Measurements from ENCODE around the gene CHCT1.

Gene CHCT1

DNA sequence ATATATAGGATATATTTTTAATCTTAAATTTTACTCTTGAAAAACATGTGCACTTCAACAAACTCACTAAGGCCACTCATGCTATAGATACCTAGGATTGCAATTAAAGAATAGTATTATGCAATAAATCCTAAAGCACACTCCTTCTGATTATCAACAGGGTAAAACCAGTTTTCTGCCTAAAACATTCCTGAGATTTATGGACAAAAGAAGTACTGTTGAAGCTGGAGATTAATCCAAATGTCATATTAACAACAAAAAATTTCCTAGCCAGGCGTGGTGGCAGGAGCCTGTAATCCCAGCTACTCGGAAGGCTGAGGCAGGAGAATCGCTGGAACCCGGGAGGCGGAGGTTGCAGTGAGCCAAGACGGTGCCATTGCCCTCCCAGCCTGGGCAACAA lies 21.4 kb downstream of the CHCT1 start:
- DNase-seq, result no peak

DNA sequence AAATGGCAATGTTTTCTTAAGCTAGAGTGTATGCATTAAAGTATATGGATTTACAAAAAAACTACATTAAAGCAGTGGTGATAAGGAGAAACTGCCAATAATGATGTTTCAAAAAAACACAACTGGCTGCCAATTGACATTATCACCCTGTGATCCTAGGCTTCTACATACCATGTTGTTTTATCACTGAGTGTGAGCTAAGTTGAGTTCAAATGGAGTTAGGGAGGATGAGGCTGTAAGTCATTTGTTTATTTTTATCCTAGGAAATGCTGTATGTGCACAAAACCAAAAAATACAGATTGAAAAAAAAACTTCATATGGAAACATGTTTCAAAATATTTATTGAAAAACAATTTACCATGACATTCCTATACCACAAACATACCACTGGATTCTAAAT lies 22.9 kb downstream of the CHCT1 start:
- no peak for DNase-seq

DNA sequence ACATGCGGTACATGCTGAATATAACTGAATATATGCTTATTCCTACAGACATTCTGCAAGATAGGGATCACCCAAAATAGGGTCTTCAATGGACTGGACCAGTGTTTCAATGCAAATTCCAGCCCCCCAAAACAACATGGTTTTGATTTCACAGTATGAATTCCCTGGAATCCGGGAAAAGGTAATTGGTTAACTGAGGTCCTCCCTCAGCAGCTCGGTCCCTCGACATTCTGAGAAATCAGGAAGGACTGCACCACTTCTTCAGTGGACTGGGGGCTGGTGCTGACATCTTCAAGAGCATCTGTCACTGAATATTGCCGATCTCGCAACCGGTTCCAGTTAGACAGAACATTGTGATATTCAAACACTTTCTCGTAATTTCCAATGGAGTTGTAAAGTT lies 25.1 kb downstream of the CHCT1 start:
- DNase-seq, result no peak

DNA sequence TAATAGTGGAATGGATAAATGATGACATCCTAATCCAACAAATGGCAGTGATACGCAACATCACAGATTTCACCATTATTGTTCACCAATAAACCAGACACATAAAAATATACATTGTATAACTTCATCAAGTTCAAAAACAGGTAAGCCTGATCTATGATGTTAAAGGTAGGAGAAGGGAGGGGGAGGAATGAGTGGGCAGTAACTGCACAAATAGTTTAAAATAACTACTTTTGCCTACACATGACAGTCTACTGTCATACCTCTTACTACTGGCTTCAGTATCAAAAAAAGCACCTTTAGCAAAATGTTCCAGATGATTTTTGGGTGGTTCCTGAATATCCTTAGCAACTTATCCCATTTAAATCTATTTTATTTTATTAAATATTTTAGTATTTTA lies 28.8 kb downstream of the CHCT1 start:
- no peak for DNase-seq

DNA sequence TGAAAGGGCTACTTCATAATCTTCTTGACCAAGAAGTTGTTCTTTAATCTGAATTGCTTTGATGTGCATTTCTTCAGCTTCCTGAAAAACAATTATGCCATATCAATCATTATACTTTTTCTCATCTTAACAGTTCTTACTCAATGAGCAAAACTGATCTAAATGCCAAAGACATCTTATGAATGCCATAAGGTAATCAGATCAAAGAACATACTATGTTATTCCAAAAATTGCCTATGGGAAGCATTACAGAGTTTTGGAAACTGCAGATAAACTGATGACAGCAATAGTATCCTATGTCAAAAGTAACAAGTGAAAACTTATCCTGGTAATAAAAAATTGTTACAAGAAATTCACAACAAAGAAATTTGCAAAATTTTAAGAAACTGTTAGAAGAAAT lies 29.7 kb downstream of the CHCT1 start:
- DNase-seq, result no peak

DNA sequence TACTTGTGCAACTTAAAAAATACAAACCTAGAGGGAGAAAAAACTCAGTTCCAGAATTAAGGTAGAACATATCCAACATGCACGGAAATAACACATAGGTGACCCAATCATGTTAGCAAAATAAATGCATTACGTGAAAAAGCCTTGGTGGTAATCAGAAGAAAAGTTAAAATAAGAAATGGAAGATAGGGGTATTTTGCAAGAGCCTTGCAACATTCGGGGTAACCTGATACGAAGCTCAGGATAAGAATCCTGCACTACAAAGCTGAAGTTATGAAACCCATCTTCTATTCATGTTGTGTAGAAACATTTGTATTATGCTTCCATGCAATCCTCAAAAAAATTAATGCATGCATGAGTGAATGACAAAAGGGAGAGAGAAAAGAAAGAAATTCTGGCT lies 33.1 kb downstream of the CHCT1 start:
- no peak for DNase-seq

DNA sequence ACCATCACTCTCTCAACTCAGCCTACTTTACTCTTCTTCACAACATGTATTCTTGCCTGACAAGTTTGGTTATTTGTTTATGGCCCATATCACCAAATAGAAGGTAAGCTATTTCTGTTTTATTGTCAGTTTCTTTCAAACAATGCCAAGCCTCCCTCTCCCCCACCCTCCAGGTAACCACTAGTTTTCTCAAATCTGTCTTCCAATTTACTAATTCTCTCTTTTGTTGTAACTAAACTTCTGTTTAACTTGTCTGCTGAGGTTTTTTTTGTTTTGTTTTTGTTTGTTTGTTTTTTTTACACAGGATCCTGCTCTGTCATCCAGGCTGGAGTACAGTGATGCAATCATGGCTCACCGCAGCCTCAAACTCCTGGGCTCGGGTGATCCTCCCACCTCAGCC lies 34.9 kb downstream of the CHCT1 start:
- no peak for DNase-seq

DNA sequence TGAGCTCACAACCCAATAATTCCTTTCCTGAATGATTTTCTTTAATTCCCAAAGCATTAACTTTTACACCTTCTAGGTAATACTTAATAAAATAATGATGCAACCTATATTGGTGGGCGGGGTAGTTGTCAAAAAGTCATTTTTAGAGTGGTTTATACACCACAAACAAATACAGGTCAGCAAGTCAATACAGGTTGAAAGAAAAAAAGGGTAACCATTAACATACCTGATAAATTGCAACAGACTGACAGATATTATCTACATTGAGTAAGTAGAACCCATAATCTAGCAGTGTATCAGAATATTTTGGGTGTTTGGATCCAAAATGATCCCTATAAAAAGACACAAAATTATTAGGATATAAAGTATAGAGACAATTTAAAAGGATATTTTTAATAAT lies 39.3 kb downstream of the CHCT1 start:
- DNase-seq, result no peak

DNA sequence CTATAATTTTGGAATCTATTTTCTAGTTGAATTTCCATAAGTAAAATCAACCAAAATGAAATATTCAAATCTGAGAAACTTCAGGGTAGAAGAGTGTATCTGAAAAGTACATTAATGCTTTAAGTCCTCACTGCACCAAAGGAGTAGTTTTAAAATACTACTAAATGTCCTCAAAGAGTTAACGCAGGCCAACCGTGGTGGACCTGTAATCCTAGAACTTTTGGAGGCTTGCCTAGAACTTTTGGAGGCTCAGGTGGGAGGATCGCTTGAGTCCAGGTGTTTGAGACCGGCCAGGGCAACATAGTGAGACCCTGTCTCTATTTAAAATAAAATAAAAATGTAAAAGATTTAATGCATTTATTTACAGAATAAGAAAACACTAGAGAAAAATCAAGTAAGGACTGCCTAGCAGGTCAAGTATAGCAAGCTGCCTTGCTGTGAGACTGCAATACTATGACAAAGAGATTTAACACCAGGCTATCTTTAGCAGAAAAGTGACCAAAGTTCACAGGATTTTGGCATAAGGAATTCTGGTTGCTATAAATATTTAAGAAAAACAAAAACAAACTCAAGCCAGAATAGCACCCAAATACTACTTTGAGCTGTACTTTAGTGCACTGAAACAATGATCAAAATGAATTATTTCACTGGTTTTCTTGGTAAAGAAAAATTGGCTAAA lies 41.0 kb downstream of the CHCT1 start:
- no peak for DNase-seq

DNA sequence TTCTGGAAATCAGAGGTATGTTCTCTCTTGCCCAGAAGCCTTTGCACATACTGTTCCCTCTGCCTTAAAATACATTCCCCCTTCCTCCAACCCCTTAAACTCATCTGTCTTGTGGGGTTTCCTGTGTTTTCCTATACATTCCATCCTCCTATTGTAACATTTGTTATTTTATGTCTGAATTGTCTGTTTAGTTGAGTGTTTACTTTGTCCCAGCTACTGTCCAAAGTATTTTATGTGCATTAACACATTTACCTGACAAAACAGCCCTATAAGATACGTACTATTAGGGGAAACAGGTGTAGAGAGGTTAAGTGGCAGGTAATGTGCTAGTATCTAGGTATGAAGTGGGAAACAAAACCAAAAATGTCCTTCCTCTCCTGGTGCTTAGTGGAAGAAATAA lies 42.1 kb downstream of the CHCT1 start:
- DNase-seq, result no peak

DNA sequence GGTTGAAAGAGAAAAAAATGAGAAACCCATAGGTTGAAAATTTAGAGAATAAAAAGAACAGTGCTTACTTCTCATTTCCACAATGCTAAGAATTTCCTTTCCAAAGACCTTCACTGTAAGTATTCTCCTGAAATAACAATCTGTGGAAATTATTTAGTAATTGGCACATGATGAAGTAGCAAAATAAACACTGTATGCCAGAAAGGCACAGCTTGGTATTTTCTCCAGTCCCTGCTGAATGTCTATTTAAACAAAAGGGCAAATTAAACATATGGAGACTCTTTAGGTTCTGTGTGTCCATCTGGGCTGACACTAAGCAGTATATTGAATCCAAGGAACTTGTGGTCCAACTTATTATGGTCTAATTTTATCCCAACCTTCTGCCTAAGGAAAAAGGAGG lies 46.1 kb downstream of the CHCT1 start:
- DNase-seq, result no peak

DNA sequence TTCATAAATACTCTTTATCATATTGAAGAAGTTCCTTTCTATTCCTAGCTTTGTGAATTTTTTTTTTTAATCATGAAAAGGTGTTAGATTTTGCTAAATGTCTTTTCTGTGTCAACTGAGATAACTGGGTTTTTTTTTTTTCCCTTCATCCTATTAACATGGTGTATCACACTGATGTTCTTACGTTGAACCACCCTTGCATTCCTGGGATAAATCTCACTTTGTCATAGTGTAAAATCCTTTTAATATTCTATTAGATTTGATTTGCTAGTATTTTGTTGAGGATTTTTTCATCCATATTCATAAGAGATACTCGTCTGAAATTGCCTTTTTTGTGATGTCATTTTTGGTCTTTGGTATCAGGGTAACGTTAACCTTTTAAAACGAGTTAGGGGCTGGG lies 49.2 kb downstream of the CHCT1 start:
- DNase-seq, result no peak

DNA sequence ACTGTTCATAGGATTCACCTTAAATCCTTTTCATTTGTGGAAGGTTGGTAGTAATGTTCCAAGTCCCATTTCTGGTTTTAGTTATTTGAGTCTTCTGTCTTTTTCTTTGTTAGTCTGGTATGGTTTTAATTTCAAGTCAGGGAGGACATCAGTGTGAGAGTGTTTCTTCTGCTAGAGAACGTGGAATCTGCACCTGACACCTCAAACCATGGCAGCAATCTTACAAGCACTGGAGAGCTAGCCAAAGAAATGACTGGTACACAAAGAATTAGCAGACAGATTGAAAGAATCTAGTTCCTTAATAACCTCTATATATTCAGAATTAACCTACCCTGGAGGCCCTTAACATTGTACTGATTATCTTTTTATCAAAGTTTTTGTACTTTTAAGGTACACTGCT lies 50.2 kb downstream of the CHCT1 start:
- no peak for DNase-seq

DNA sequence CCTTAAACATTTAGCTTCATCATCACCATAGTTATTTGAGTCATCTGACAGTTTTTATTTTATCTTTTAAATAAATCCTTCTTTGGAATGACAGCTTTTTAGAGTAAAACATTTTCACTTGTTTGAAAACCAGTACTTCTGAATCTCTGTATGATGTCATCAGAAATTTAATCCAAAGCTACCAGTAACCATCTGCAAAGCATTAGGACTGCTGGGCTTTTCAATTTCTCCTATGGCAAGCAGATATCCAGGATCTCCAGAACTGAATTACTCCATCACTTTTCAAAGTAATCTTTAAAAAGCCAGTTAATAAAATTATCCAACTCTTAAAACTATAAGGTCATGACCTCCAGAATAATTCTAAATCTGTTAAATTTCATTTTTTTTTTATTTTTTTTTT lies 51.5 kb downstream of the CHCT1 start:
- DNase-seq, result no peak

Measured in COR-L47 (cell line).